HG02973 (cell line): ENCODE measurements around the gene COX7A1.
"Not testable (repeated sequence)": the region's sequence is repeated elsewhere in the genome, so short reads cannot be mapped to it uniquely, and the experiment has no call there.

Source experiments
- ATAC-seq: cut with Tn5 transposase; IDR thresholded peaks from one replicate; pipeline ENCODE4 v1.9.1; 2021; ENCODE audit warnings: moderate library complexity; ENCODE audit not compliant: unreplicated experiment

Gene COX7A1

GRCh38 chr19:36152352-36153091, at the start of gene COX7A1:
Gene COX7A1 (minus strand): TSS chr19:36152447. CDS start chr19:36152407, 40 bp downstream.
- no peak for ATAC-seq

- no peak for ATAC-seq
Observed at GRCh38 chr19:36201684-36202083, 49.4 kb upstream of the COX7A1 start.

DNA sequence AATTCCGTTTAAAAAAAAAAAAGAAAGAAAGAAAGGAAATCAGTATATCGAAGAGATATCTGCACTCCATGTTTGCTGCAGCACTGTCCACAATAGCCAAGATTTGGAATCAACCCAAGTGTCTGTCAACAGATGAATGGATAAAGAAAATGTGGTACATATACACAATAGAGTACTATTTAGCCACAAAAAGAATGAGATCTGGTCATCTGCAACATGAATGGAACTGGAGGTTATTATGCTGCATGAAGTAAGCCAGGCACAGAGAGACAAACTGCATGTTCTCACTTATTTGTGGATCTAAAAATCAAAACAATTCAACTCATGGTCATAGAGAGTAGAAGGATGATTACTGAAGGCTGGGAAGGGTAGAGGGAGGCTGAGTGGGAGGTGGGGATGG, 45.9 kb upstream of the COX7A1 start:
- no peak for ATAC-seq

DNA sequence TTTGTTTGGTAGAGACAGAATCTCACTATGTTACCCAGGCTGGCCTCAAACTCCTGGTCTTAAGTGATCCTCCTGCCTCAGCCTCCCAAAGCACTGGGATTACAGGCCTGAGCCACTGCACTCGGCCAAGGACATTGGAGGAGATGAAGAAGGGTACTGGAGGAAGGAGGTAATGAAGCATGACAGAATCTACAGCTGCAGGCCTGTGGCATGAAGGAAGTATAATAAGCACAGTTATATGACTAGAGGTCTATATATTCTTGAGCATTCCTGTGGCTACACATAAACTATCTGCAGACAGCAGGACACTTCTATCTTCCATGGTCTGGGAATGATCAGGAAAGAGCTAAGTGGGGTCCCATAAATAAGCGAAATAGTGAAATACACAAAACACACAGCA, 44.0 kb upstream of the COX7A1 start:
- ATAC-seq = no peak

DNA sequence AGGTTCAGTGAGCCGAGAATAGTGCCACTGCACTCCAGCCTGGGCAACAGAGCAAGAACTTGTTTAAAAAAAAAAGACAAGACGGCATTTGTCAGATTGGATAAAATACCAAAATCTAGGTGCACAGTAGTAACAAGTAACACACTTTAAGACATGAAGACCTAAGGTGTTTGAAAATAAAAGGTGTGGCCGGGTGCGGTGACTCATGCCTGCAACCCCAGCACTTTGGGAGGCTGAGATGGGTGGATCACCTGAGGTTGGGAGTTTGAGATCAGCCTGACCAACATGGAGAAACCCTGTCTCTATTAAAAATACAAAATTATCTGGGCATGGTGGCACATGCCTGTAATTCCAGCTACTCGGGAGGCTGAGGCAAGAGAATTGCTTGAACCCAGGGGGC, 34.5 kb upstream of the COX7A1 start:
- ATAC-seq = not testable (repeated sequence)

DNA sequence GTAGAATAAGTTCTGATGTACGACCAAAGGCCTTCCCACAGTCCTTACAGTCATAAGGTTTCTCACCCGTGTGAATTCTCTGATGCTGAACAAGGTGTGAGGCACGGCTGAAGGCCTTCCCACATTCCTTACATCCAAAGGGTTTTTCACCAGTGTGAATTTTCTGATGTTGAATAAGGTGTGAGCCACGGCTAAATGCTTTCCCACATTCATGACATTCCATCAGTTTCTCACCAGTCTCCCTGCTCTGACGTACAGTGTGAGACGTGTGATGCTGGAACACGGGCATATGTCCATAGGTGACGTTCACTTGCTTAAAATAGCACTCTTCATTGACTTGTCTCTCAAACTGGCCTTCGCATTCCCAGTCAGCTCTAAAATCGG, 31.0 kb upstream of the COX7A1 start:
- ATAC-seq = no peak

DNA sequence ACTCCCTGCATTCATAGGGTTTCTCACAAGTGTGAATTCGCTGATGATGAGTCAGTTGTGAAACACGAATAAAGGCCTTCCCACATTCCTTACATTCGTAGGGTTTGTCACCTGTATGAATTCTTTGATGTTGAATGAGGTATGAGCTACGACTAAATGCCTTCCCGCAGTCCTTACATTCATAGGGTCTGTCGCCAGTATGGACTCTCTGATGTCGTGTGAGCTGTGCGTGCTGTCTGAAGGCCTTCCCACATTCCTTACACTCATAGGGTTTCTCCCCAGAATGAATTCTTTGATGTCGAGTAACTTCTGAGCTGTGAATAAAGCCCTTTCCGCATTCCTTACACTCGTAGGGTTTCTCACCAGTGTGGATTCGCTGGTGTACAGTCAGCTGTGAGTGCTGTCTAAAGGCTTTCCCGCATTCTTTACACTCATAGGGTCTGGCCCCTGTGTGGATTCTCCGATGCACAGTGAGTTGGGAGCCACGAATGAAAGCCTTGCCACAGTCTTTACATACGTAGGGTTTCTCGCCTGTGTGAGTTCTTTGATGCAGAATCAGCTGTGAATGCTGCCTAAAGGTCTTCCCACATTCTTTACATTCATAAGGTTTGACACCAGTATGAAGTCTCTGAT, 30.5 kb upstream of the COX7A1 start:
- ATAC-seq = no peak

DNA sequence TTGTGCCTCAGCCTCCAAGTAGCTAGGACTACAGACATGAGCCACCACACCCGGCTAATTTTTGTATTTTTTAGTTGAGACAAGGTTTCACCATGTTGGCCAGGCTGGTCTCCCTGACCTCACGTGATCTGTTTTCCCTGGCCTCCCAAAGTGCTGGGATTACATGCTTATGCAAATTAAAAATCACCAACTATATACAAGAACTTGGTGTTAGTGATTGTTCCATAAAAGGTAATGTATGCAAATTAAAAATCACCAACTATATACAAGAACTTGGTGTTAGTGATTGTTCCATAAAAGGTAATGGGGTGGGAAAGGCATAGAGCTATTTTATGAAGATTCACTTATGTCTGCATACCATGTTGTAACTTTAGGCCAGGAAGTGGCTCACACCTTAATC, 26.8 kb upstream of the COX7A1 start:
- not testable (repeated sequence) for ATAC-seq

- not testable (repeated sequence) for ATAC-seq
Observed at GRCh38 chr19:36173846-36174245, 21.6 kb upstream of the COX7A1 start.

GRCh38 chr19:36172852-36173251, 20.6 kb upstream of the COX7A1 start:
- ATAC-seq = no peak

- ATAC-seq = no peak
Observed at GRCh38 chr19:36169084-36169760, 17.0 kb upstream of the COX7A1 start.

- ATAC-seq = no peak
Observed at GRCh38 chr19:36163813-36164212, 11.6 kb upstream of the COX7A1 start.

DNA sequence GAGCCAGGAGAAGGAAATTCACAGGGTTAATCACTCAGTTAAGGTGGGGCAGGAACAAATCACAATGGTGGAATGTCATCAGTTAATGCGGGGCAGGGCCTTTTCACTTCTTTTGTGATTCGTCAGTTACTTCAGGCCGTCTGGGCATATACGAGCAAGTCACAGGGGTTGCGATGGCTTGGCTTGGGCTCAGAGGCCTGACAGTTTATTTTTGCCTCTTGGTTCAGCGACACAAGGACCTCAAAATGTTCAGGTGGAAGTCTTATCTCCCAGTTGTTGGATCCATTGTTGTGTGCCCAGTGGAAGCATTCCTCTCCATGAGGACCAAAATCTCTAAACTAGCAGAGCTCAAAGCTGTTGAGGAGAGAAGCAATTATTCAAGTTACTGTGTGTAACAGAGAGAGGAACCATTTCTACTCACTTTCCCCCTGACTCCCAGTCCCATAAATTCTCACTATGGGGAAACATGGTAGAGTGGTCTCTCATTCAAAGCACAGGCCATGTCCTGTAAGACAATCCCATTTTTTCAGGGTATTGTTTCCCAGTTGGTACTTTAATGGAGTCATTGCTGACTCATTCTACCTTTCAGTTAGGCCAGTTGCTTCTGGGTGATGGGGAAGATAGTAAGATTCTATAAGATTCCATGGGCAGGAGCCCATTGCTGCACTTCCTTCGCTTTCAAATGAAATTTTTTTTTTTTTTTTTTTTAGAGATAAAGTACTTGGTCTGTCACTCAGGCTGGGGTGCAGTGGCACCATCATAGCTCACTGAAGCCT, 8.8 kb upstream of the COX7A1 start:
- ATAC-seq = no peak

- no peak for ATAC-seq
Observed at GRCh38 chr19:36153126-36153525, 879 bp upstream of the COX7A1 start.

- no peak for ATAC-seq
Observed at GRCh38 chr19:36152019-36152351, 262 bp downstream of the COX7A1 start.

GRCh38 chr19:36151144-36152018, 866 bp downstream of the COX7A1 start:
- ATAC-seq = no peak

DNA sequence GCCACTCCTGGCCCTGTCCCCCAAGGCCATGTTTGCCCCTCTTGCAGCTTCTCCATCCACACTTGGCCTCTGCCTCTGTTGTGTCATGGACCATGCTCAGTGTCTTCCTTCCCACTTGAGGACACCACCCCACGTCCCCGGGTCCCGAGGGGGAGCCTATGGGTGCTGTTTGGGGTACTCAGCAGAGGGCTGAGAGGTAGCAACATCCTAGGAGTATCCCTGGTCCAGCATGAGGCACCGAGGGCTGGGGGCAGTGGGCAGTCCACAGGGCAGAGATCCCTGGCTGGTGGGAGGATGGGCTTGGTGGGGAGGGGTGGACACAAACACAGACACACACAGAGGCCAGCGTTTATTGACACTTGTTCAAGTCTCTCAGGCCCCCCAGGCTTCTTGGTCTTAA, 1.7 kb downstream of the COX7A1 start:
- no peak for ATAC-seq

DNA sequence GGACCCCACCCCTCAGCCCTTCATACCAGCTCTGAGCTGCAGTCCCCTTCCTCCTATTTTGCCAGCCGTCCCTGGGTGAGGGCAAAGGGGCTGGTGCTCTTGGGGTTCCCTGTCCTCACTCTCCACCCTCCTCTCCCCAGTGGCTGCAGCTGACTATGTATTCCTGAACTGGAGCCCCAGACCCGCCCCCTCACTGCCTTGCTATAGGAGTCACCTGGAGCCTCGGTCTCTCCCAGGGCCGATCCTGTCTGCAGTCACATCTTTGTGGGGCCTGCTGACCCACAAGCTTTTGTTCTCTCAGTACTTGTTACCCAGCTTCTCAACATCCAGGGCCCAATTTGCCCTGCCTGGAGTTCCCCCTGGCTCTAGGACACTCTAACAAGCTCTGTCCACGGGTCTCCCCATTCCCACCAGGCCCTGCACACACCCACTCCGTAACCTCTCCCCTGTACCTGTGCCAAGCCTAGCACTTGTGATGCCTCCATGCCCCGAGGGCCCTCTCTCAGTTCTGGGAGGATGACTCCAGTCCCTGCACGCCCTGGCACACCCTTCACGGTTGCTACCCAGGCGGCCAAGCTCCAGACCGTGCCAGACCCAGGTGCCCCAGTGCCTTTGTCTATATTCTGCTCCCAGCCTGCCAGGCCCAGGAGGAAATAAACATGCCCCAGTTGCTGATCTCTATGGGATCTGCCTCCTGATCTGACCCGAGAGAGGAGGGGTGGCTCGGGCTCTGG, 2.4 kb downstream of the COX7A1 start:
- no peak for ATAC-seq

DNA sequence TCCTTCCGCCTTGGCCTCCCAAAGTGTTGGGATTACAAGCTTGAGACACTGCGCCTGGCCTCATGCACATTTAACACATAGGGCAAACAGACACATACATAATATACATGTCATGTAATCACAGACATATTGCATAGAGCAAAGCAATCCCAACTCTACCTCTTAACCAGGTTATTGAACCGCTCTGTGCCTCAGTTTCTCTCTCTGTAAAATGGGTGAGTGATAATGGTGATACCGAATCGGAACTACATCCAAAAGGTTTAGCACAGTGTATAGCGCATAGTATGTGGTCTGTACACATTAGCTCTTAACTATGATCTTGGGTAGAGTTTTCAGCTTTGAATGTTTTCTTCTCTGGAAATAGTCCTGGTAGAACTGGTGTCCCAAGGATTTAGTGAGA, 7.6 kb downstream of the COX7A1 start:
- no peak for ATAC-seq

DNA sequence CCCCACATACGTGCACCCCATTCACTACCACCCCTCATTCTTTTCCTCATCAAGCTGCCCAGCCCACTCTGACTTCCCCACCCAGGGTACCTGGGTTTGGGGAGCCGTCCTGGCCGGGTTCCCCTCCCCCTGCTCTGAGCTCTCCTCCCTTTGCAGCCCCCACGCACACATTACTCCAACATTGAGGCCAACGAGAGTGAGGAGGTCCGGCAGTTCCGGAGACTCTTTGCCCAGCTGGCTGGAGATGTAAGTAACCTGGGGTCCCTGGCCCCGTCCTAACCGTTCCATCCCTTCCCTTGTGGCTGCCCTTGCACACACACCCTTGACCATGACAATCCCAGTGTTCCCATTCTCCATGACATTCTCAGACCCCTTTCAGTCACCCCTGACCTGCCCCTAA, 9.8 kb downstream of the COX7A1 start:
- ATAC-seq = no peak
